NB4 (cell line): ENCODE results near the gene TMEM25.

Source experiments
- DNase-seq: peaks from one replicate; pipeline ENCODE4 v3.0.0; 2010; ENCODE audit warnings: low read depth
- H3K4me3 ChIP-seq: one replicate; pipeline ENCODE4 v1.5.1; 2011; ENCODE audit warnings: mild to moderate bottlenecking, low read depth, low read length, moderate library complexity
- CTCF ChIP-seq: IDR thresholded peaks from one replicate; pipeline ENCODE4 v1.5.1; 2012; ENCODE audit warnings: low read depth, low read length
- MYC ChIP-seq: IDR thresholded peaks from 2 replicates; pipeline ENCODE4 v1.6.1; 2011; ENCODE audit warnings: low read depth, low read length
- POLR2A ChIP-seq: IDR thresholded peaks from 2 replicates; pipeline ENCODE4 v1.6.1; 2011; ENCODE audit warnings: mild to moderate bottlenecking; ENCODE audit not compliant: insufficient read length; ENCODE audit errors: extremely low read depth
- TF ChIP-seq, protein P1 (sequence below): IDR thresholded peaks from 2 replicates; pipeline ENCODE4 v1.6.1; 2011; ENCODE audit warnings: low read depth, low read length

Gene TMEM25

DNA sequence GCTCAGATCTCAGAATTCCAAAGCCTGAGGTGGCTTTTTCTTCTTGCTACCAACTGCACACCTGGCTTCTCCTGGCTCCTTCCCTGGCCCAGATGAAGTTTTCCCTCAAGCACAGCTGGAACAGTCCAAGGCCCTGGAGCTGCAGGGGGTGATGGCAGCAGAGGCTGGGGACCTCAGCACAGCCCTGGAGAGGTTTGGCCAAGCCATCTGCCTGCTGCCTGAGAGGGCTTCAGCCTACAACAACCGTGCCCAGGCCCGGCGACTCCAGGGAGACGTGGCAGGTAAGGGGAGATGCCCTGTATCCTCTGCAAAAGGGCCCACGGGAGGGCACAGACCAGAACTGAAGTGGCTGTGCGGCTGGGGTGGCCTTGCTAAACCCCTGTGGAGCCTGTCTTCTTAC is 2.5 kb upstream of the TMEM25 start:
- no peak for DNase-seq
- H3K4me3 ChIP-seq: no peak overlapping the region
- TF ChIP-seq, protein P1, sequence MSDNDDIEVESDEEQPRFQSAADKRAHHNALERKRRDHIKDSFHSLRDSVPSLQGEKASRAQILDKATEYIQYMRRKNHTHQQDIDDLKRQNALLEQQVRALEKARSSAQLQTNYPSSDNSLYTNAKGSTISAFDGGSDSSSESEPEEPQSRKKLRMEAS: no peak
- TF ChIP-seq MYC: no peak
- no peak for TF ChIP-seq CTCF
- no peak for TF ChIP-seq POLR2A

- H3K4me3 ChIP-seq: no peak overlapping the region
- DNase-seq: no peak
- TF ChIP-seq POLR2A (no peak), MYC (no peak), CTCF (no peak)
- TF ChIP-seq, protein P1: no peak
Observed at GRCh38 chr11:118529584-118530175, 1.3 kb upstream of the TMEM25 start.

GRCh38 chr11:118530180-118530682 is 761 bp upstream of the TMEM25 start:
- no peak for DNase-seq
- no peak overlapping the region for H3K4me3 ChIP-seq
- TF ChIP-seq POLR2A (no peak), MYC (no peak), CTCF (no peak)
- TF ChIP-seq, protein P1: no peak

- DNase-seq: no peak
- no peak overlapping the region for H3K4me3 ChIP-seq
- TF ChIP-seq, protein P1: no peak
- TF ChIP-seq MYC (no peak), CTCF (no peak), POLR2A (no peak)
Observed at GRCh38 chr11:118531597-118532084, 649 bp downstream of the TMEM25 start.

DNA sequence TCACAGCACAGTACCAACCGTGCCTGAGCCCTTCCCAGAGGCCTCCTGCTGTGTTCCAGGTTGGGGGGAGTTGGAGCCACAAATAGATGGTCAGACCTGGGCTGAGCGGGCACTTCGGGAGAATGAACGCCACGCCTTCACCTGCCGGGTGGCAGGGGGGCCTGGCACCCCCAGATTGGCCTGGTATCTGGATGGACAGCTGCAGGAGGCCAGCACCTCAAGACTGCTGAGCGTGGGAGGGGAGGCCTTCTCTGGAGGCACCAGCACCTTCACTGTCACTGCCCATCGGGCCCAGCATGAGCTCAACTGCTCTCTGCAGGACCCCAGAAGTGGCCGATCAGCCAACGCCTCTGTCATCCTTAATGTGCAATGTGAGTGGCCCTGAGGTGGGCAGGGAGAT is 1.1 kb downstream of the TMEM25 start:
- no peak overlapping the region for H3K4me3 ChIP-seq
- no peak for DNase-seq
- TF ChIP-seq MYC (no peak), POLR2A (no peak), CTCF (no peak)
- TF ChIP-seq, protein P1: no peak
